Dendritic cell treated with granulocyte-macrophage colony-stimulating factor and Interleukin-4, amounts not matched to agents 40 ng/mL and 50 ng/mL, for 4 days (primary cell): Measurements from ENCODE around the gene UACA.
"Not testable (repeated sequence)": the region's sequence is repeated elsewhere in the genome, so short reads cannot be mapped to it uniquely, and the experiment has no call there.

Experiments
- H3K27ac Mint-ChIP-seq: one replicate; pipeline ENCODE4 v1.8.0; 2022; ENCODE audit warnings: mild to moderate bottlenecking, mixed read lengths
- H3K27me3 Mint-ChIP-seq: one replicate; pipeline ENCODE4 v1.8.0; 2022; ENCODE audit warnings: mild to moderate bottlenecking, mixed read lengths
- H3K36me3 Mint-ChIP-seq: one replicate; pipeline ENCODE4 v1.8.0; 2022; ENCODE audit warnings: low read depth, mixed read lengths
- H3K4me1 Mint-ChIP-seq: one replicate; pipeline ENCODE4 v1.8.0; 2022; ENCODE audit warnings: low read depth, mixed read lengths
- H3K4me3 Mint-ChIP-seq: one replicate; pipeline ENCODE4 v1.8.0; 2022; ENCODE audit warnings: mild to moderate bottlenecking, moderate library complexity, mixed read lengths
- H3K9me3 Mint-ChIP-seq: one replicate; pipeline ENCODE4 v1.8.0; 2022; ENCODE audit warnings: mixed read lengths
- intact Hi-C: fragments of 100-400 bp; cut with micrococcal nuclease; formaldehyde crosslinking; loops from one replicate; pipeline ENCODE4 v1.15.0; 2022

The UACA gene

GRCh38 chr15:70617076-70617910 is 146.1 kb downstream of the UACA start:
- intact Hi-C loops: no loop called here
- H3K27me3 Mint-ChIP-seq: no peaks in the 10 kb centered on the region

GRCh38 chr15:70616311-70616756 is 147.0 kb downstream of the UACA start:
- H3K36me3 Mint-ChIP-seq, H3K27me3 Mint-ChIP-seq, H3K9me3 Mint-ChIP-seq, intact Hi-C loops, H3K4me3 Mint-ChIP-seq, H3K4me1 Mint-ChIP-seq, H3K27ac Mint-ChIP-seq: not testable (repeated sequence)

More at GRCh38 chr15:70617076-70617910, 146.1 kb downstream of the UACA start:
- H3K9me3 Mint-ChIP-seq: no peaks in the 10 kb centered on the region
- no peaks in the 10 kb centered on the region for H3K36me3 Mint-ChIP-seq
- no peak overlapping the region for H3K27ac Mint-ChIP-seq
- H3K4me1 Mint-ChIP-seq: no peaks in the 10 kb centered on the region
- H3K4me3 Mint-ChIP-seq: no peak overlapping the region

GRCh38 chr15:70615435-70616310 is 147.7 kb downstream of the UACA start:
- Mint-ChIP-seq H3K4me3 (no peak overlapping the region), H3K27ac (no peak overlapping the region), H3K27me3 (no peaks in the 10 kb centered on the region), H3K9me3 (no peaks in the 10 kb centered on the region), H3K36me3 (no peaks in the 10 kb centered on the region), H3K4me1 (no peaks in the 10 kb centered on the region)
- intact Hi-C loops: no loop called here

- H3K4me1 Mint-ChIP-seq: no peaks in the 10 kb centered on the region
- intact Hi-C loops: no loop called here
- H3K9me3 Mint-ChIP-seq: no peaks in the 10 kb centered on the region
- H3K27me3 Mint-ChIP-seq: no peaks in the 10 kb centered on the region
- H3K27ac Mint-ChIP-seq: no peak overlapping the region
- no peaks in the 10 kb centered on the region for H3K36me3 Mint-ChIP-seq
- no peak overlapping the region for H3K4me3 Mint-ChIP-seq
These were observed 149.1 kb downstream of the UACA start for GRCh38 chr15:70614221-70614620.

GRCh38 chr15:70613271-70613670 is 150.1 kb downstream of the UACA start:
- Mint-ChIP-seq H3K27ac (no peak overlapping the region), H3K9me3 (no peaks in the 10 kb centered on the region), H3K4me3 (no peak overlapping the region), H3K4me1 (no peaks in the 10 kb centered on the region), H3K36me3 (no peaks in the 10 kb centered on the region), H3K27me3 (no peaks in the 10 kb centered on the region)
- intact Hi-C loops: no loop called here

- Mint-ChIP-seq H3K4me1 (peaks cover 8% of the 10 kb centered on the region), H3K9me3 (no peaks in the 10 kb centered on the region), H3K27me3 (no peaks in the 10 kb centered on the region), H3K27ac (no peak overlapping the region), H3K36me3 (no peaks in the 10 kb centered on the region), H3K4me3 (no peak overlapping the region)
- intact Hi-C loops: no loop called here
These were observed 152.1 kb downstream of the UACA start for GRCh38 chr15:70611286-70611685.

GRCh38 chr15:70610541-70610940 is 152.8 kb downstream of the UACA start:
- no peaks in the 10 kb centered on the region for H3K27me3 Mint-ChIP-seq
- no peak overlapping the region for H3K27ac Mint-ChIP-seq
- no peaks in the 10 kb centered on the region for H3K9me3 Mint-ChIP-seq
- no peak overlapping the region for H3K4me3 Mint-ChIP-seq
- intact Hi-C loops: no loop called here
- no peaks in the 10 kb centered on the region for H3K36me3 Mint-ChIP-seq
- peaks cover 8% of the 10 kb centered on the region for H3K4me1 Mint-ChIP-seq

GRCh38 chr15:70609889-70610288 is 153.5 kb downstream of the UACA start:
- no peaks in the 10 kb centered on the region for H3K36me3 Mint-ChIP-seq
- H3K4me3 Mint-ChIP-seq: no peak overlapping the region
- intact Hi-C loops: no loop called here
- no peaks in the 10 kb centered on the region for H3K9me3 Mint-ChIP-seq
- no peaks in the 10 kb centered on the region for H3K27me3 Mint-ChIP-seq
- peaks cover 8% of the 10 kb centered on the region for H3K4me1 Mint-ChIP-seq
- no peak overlapping the region for H3K27ac Mint-ChIP-seq

GRCh38 chr15:70608144-70608543 is 155.2 kb downstream of the UACA start:
- peaks cover 8% of the 10 kb centered on the region for H3K4me1 Mint-ChIP-seq
- intact Hi-C loops: no loop called here
- H3K27ac Mint-ChIP-seq: no peak overlapping the region
- H3K36me3 Mint-ChIP-seq: no peaks in the 10 kb centered on the region
- H3K9me3 Mint-ChIP-seq: no peaks in the 10 kb centered on the region
- H3K27me3 Mint-ChIP-seq: no peaks in the 10 kb centered on the region
- no peak overlapping the region for H3K4me3 Mint-ChIP-seq

- no peaks in the 10 kb centered on the region for H3K27me3 Mint-ChIP-seq
- no peaks in the 10 kb centered on the region for H3K9me3 Mint-ChIP-seq
- no peak overlapping the region for H3K4me3 Mint-ChIP-seq
- H3K27ac Mint-ChIP-seq: no peak overlapping the region
- H3K4me1 Mint-ChIP-seq: peaks cover 8% of the 10 kb centered on the region
- H3K36me3 Mint-ChIP-seq: no peaks in the 10 kb centered on the region
- intact Hi-C loops: no loop called here
These were observed 157.6 kb downstream of the UACA start for GRCh38 chr15:70605606-70606410.

GRCh38 chr15:70604666-70605315 is 158.6 kb downstream of the UACA start:
- Mint-ChIP-seq H3K27me3 (no peaks in the 10 kb centered on the region), H3K4me1 (peaks cover 8% of the 10 kb centered on the region), H3K4me3 (no peak overlapping the region), H3K27ac (no peak overlapping the region), H3K9me3 (peaks cover 6% of the 10 kb centered on the region), H3K36me3 (no peaks in the 10 kb centered on the region)
- intact Hi-C loops: no loop called here
